Measurements from ENCODE around the gene ALDH8A1. TPM values are rescaled to one million over a fixed set of nuclear protein-coding genes. Genes with fewer than 3 reads are reported as not detected.

The ALDH8A1 gene
- total and polyA plus RNA-seq, 2 of the 8 experiments (the other 6 are each of a cell fraction or from before 2014, with no cell fraction given) = 0.08 to 0.28 TPM

GRCh38 chr6:134992155-134992554 lies 42.3 kb upstream of the ALDH8A1 start:
- ChIA-PET POLR2A (ENCODE audit: partially characterized antibody) (no interaction called here), CTCF (ENCODE audit: partially characterized antibody) (interaction anchor here (0.6 to 1.3 kb wide), 3 partner anchors 10 to 52 kb away, joined by 3 to 5 read pairs (median 3); no protein-coding TSS in a partner anchor)
- H2BK5ac ChIP-seq (ENCODE audit: low read depth, low read length) = no peak overlapping the region
- no peaks in the 10 kb centered on the region; a peak in 1 of 7 replicates for H3K4me1 ChIP-seq (replicated peaks in 1 of 4; ENCODE audit: control insufficient read depth in 3 of 4, insufficient read depth in 4 of 4, low read length in 3 of 4)
- no peak overlapping the region for H3K4me2 ChIP-seq (ENCODE audit: insufficient read depth in 1 of 2, low read depth in 2 of 2, low read length in 2 of 2)
- peaks cover 0 to 25% (median 6%) of the 10 kb centered on the region in 4 experiments; a peak in 5 of 8 replicates for H3K36me3 ChIP-seq (ENCODE audit: control insufficient read depth in 2 of 4, insufficient read depth in 4 of 4, low read length in 3 of 4)
- H4K20me1 ChIP-seq (replicated peaks in 1 of 2; ENCODE audit: control insufficient read depth in 1 of 2, insufficient read depth in 2 of 2, low read length in 2 of 2) = no peaks in the 10 kb centered on the region
- no peak overlapping the region for H3K27ac ChIP-seq (ENCODE audit: low read depth, low read length)
- H3K4ac ChIP-seq (replicated peaks; ENCODE audit: insufficient read length, low read depth, low read length) = no peak overlapping the region
- no peaks in the 10 kb centered on the region; the same call in 1 of the 2 replicates for H3K23me2 ChIP-seq (ENCODE audit: low read depth, low read length)
- no peaks in the 10 kb centered on the region for H3K9me3 ChIP-seq (ENCODE audit: insufficient read depth in 2 of 2, low read depth in 1 of 2, low read length in 1 of 2)
- H3K9ac ChIP-seq (replicated peaks in 1 of 4; ENCODE audit: extremely low read depth in 1 of 4, low read depth in 3 of 4, low read length in 3 of 4) = no peak overlapping the region
- H4K8ac ChIP-seq (ENCODE audit: extremely low read depth, insufficient read depth, low read length) = no peak overlapping the region
- no peak overlapping the region for H3K23ac ChIP-seq (ENCODE audit: insufficient read length)
- no peaks in the 10 kb centered on the region for H3K79me2 ChIP-seq (ENCODE audit: control insufficient read depth in 1 of 2, insufficient read depth in 2 of 2, low read length in 2 of 2)
- no peak overlapping the region for H2BK12ac ChIP-seq (ENCODE audit: low read depth, low read length)
- WGBS, 2 experiments (ENCODE audit: extremely low coverage in 1 of 2, insufficient coverage in 1 of 2, insufficient read length in 1 of 2, insufficient replicate concordance in 2 of 2, low coverage in 1 of 2, low lambda C conversion rate in 2 of 2, missing lambda C conversion rate in 1 of 2) = 97% methylated on average over 6 of the region's 6 CpGs; no CpG with 5 or more reads in 1 of the 2 experiments
- H2AK5ac ChIP-seq (ENCODE audit: low read depth, low read length) = no peak overlapping the region
- H3K4me3 ChIP-seq (ENCODE audit: extremely low read depth in 1 of 4, insufficient read depth in 2 of 4, low read depth in 3 of 4, low read length in 4 of 4) = no peak overlapping the region
- no peaks in the 10 kb centered on the region for H3K27me3 ChIP-seq (replicated peaks in 1 of 4; ENCODE audit: control insufficient read depth in 3 of 4, extremely low read depth in 1 of 4, insufficient read depth in 3 of 4, low read length in 3 of 4)
- FAIRE-seq (no peak), DNase-seq (ENCODE audit: low read depth in 1 of 2, low spot score in 2 of 2) (no peak)
- no peak overlapping the region for H2BK120ac ChIP-seq (replicated peaks; ENCODE audit: low read depth, low read length)
- no peak overlapping the region for H4K5ac ChIP-seq (ENCODE audit: insufficient read length, low read depth, low read length)
- TF ChIP-seq SIN3A (conservative IDR thresholded peaks at IDR 0.05 in 1 of 2, IDR thresholded peaks at IDR 0.05 in 1 of 2; ENCODE audit: low read depth in 1 of 2, low read length in 2 of 2) (no peak), POLR2AphosphoS5 (IDR thresholded peaks at IDR 0.05; ENCODE audit: low read depth, low read length) (no peak), SP1 (IDR thresholded peaks at IDR 0.05; ENCODE audit: low read depth, low read length) (no peak), SUZ12 (IDR thresholded peaks at IDR 0.05; ENCODE audit: low read length) (no peak), CBX8 (IDR thresholded peaks at IDR 0.05; ENCODE audit: borderline replicate concordance, low read depth, low read length) (no peak), BACH1 (IDR thresholded peaks at IDR 0.05; ENCODE audit: low read length) (no peak), ASH2L (IDR thresholded peaks at IDR 0.05; ENCODE audit: low read length) (no peak), MAFK (IDR thresholded peaks at IDR 0.05; ENCODE audit: low read depth, low read length) (no peak), CHD1 (IDR thresholded peaks at IDR 0.05; ENCODE audit: low read depth, low read length) (no peak), YY1 (IDR thresholded peaks at IDR 0.05; ENCODE audit: low read depth, low read length) (no peak), RXRA (IDR thresholded peaks at IDR 0.05; ENCODE audit: insufficient read depth, low read depth, low read length) (no peak)
- no peaks in the 10 kb centered on the region for H3K79me1 ChIP-seq (ENCODE audit: low read depth, low read length)
- H2BK15ac ChIP-seq (ENCODE audit: low read length) = no peak overlapping the region
- H3K18ac ChIP-seq (ENCODE audit: extremely low read depth, low read length) = no peak overlapping the region
- no peak overlapping the region for H3K56ac ChIP-seq (replicated peaks; ENCODE audit: insufficient read length, low read depth, low read length)
- H3K14ac ChIP-seq (ENCODE audit: insufficient read length) = no peak overlapping the region
- H4K91ac ChIP-seq (replicated peaks; ENCODE audit: insufficient read length, low read length) = no peak overlapping the region
- no peak overlapping the region for H2BK20ac ChIP-seq (ENCODE audit: low read length)
- no peak overlapping the region for H2AFZ ChIP-seq (ENCODE audit: low read length)
